Activated effector memory CD4-positive, alpha-beta T cell treated with anti-CD3 and anti-CD28 coated beads, Interleukin-2, amount 50 U/mL, for 16 hours (primary cell): ENCODE measurements around the gene MGMT.

Experiments used
- DNase-seq: peaks from one replicate; pipeline ENCODE4 v3.0.0-alpha.2; 2020

The MGMT gene

GRCh38 chr10:129602938-129603535 is 136.0 kb downstream of the MGMT start:
- no peak for DNase-seq

- DNase-seq: no peak
Observed at GRCh38 chr10:129604333-129605032, 137.4 kb downstream of the MGMT start.

- DNase-seq: no peak
Observed at GRCh38 chr10:129605266-129605985, 138.4 kb downstream of the MGMT start.

- DNase-seq: no peak
Observed at GRCh38 chr10:129605986-129606518, 139.0 kb downstream of the MGMT start.

GRCh38 chr10:129607607-129608109 is 140.6 kb downstream of the MGMT start:
- no peak for DNase-seq

GRCh38 chr10:129608653-129609052 is 141.6 kb downstream of the MGMT start:
- no peak for DNase-seq

GRCh38 chr10:129609551-129609950 is 142.5 kb downstream of the MGMT start:
- DNase-seq: no peak

GRCh38 chr10:129612481-129613109 is 145.6 kb downstream of the MGMT start:
- DNase-seq: no peak

- DNase-seq: no peak
Observed at GRCh38 chr10:129613377-129613980, 146.4 kb downstream of the MGMT start.

GRCh38 chr10:129614341-129614740 is 147.3 kb downstream of the MGMT start:
- DNase-seq: no peak

GRCh38 chr10:129615381-129615780 is 148.3 kb downstream of the MGMT start:
- DNase-seq: no peak

GRCh38 chr10:129615921-129616525 is 149.0 kb downstream of the MGMT start:
- DNase-seq: no peak

GRCh38 chr10:129617768-129618167 is 150.7 kb downstream of the MGMT start:
- no peak for DNase-seq

GRCh38 chr10:129621062-129621461 is 154.0 kb downstream of the MGMT start:
- no peak for DNase-seq

GRCh38 chr10:129621693-129622092 is 154.7 kb downstream of the MGMT start:
- DNase-seq: no peak

- no peak for DNase-seq
Observed at GRCh38 chr10:129622291-129622690, 155.2 kb downstream of the MGMT start.

- no peak for DNase-seq
Observed at GRCh38 chr10:129622736-129623135, 155.7 kb downstream of the MGMT start.

- DNase-seq: no peak
Observed at GRCh38 chr10:129624526-129624925, 157.5 kb downstream of the MGMT start.

- DNase-seq: no peak
Observed at GRCh38 chr10:129626309-129626708, 159.3 kb downstream of the MGMT start.

- DNase-seq: no peak
Observed at GRCh38 chr10:129626796-129627435, 159.9 kb downstream of the MGMT start.

GRCh38 chr10:129627442-129627841 is 160.4 kb downstream of the MGMT start:
- DNase-seq: no peak

- no peak for DNase-seq
Observed at GRCh38 chr10:129628823-129629222, 161.8 kb downstream of the MGMT start.
